Measurements from ENCODE around the gene CALML6.

CALML6 gene

DNA sequence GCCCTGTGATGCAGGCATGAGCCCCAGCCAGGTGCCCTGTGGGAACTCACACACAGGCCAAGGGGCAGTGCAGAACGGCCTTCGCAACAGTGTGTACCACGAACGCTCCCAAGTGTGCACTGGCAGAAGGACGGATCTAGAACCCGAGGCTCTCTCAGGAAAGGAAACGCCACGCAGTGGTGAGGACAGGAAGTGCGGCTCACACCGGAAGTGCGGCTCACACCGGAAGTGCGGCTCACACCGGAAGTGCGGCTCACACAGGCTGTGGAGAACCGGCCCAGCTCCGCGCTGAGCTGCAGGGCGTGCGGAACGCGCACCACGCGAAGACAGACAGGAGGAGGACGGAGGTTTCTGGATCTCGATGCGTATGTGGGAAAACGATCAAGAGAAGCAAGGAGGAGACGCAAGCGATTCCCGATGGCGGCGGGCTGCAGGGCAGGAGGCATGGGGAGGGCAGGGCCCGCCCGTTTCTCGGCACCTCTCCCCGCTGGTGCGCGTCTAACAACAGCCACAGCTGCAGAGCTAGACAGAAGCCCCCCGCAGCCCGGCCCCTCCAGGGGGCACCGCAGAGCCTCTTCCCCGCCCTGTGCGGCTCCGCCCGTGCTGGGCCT, 39.9 kb downstream of the CALML6 start:
- Histone ChIP-seq H3K36me3 (ENCODE audit: control insufficient read depth, insufficient read depth, low read length) (no peaks in the 10 kb centered on the region), H3K27me3 (replicated peaks; ENCODE audit: control insufficient read depth, insufficient read depth, low read length) (0 out of 2 replicates have a peak, but pooled peaks cover 1% of the 10 kb centered on the region), H3K4me3 (replicated peaks; ENCODE audit: low read depth, low read length) (no peak overlapping the region)
- no peak for DNase-seq (ENCODE audit: extremely low read depth, insufficient read length)
- TF ChIP-seq CTCF (IDR thresholded peaks at IDR 0.05; ENCODE audit: insufficient read depth, low read length, poor library complexity, severe bottlenecking) = no peak

DNA sequence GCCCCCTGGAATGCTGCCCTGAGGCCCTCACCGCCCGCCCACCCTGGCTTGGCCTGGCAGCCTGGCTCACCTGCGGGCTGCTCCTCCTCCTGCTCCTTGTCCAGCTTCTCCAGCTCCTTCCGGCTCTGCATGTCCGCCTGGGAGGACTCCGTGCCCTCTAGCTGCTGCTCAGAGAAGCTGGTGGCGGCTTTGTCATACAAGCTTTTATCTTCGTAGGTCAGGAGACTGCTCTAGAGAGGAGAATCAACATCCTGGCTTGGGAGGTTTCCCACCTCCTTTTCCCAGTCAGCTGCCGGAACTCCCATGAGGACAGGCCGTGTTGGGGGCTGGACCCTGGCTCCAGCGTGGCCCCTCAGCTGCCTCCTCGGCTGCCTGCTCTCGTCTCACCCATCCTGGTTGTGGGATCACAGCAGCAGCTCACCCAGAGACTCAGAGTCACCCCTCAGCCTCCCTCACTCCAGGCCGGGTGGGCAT, 40.6 kb downstream of the CALML6 start:
- H3K27me3 ChIP-seq (replicated peaks; ENCODE audit: control insufficient read depth, insufficient read depth, low read length) = 0 out of 2 replicates have a peak, but pooled peaks cover 1% of the 10 kb centered on the region
- TF ChIP-seq CTCF (IDR thresholded peaks at IDR 0.05; ENCODE audit: insufficient read depth, low read length, poor library complexity, severe bottlenecking) = no peak
- H3K36me3 ChIP-seq (ENCODE audit: control insufficient read depth, insufficient read depth, low read length) = no peaks in the 10 kb centered on the region
- no peak overlapping the region for H3K4me3 ChIP-seq (replicated peaks; ENCODE audit: low read depth, low read length)
- no peak for DNase-seq (ENCODE audit: extremely low read depth, insufficient read length)

GRCh38 chr1:1956101-1956500, 41.0 kb downstream of the CALML6 start:
- 0 out of 2 replicates have a peak, but pooled peaks cover 1% of the 10 kb centered on the region for H3K27me3 ChIP-seq (replicated peaks; ENCODE audit: control insufficient read depth, insufficient read depth, low read length)
- TF ChIP-seq CTCF (IDR thresholded peaks at IDR 0.05; ENCODE audit: insufficient read depth, low read length, poor library complexity, severe bottlenecking) = no peak
- no peak for DNase-seq (ENCODE audit: extremely low read depth, insufficient read length)
- H3K4me3 ChIP-seq (replicated peaks; ENCODE audit: low read depth, low read length) = no peak overlapping the region
- H3K36me3 ChIP-seq (ENCODE audit: control insufficient read depth, insufficient read depth, low read length) = no peaks in the 10 kb centered on the region

GRCh38 chr1:1956586-1957532, 41.8 kb downstream of the CALML6 start:
- no peak overlapping the region for H3K4me3 ChIP-seq (replicated peaks; ENCODE audit: low read depth, low read length)
- no peak for DNase-seq (ENCODE audit: extremely low read depth, insufficient read length)
- no peaks in the 10 kb centered on the region for H3K36me3 ChIP-seq (ENCODE audit: control insufficient read depth, insufficient read depth, low read length)
- H3K27me3 ChIP-seq (replicated peaks; ENCODE audit: control insufficient read depth, insufficient read depth, low read length) = 0 out of 2 replicates have a peak, but pooled peaks cover 1% of the 10 kb centered on the region
- no peak for TF ChIP-seq CTCF (IDR thresholded peaks at IDR 0.05; ENCODE audit: insufficient read depth, low read length, poor library complexity, severe bottlenecking)

DNA sequence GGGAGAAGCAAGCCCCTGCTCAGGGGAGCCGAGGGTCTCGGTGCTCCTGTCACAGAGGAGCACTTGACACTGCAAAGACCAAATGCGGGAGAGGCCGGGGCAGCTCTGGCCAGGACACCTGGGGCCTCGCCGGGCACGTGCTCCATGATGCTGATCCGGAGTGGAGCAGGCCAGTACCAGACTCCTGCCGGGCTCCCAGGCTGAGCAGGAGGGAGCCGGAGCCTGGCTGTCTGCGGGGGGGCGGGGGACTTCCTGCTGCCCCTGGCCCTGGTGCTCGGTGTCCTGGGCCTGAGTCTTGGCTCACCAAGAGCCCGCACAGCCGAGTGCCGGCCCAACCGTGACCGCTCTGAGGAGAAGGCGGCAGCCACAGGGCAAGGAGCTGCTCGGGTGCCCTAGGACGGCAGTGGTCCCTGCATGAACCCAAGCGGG, 42.5 kb downstream of the CALML6 start:
- no peak for TF ChIP-seq CTCF (IDR thresholded peaks at IDR 0.05; ENCODE audit: insufficient read depth, low read length, poor library complexity, severe bottlenecking)
- H3K36me3 ChIP-seq (ENCODE audit: control insufficient read depth, insufficient read depth, low read length) = no peaks in the 10 kb centered on the region
- no peak overlapping the region for H3K4me3 ChIP-seq (replicated peaks; ENCODE audit: low read depth, low read length)
- no peak for DNase-seq (ENCODE audit: extremely low read depth, insufficient read length)
- 0 out of 2 replicates have a peak, but pooled peaks cover 1% of the 10 kb centered on the region for H3K27me3 ChIP-seq (replicated peaks; ENCODE audit: control insufficient read depth, insufficient read depth, low read length)
